GM10266 (cell line): Measurements from ENCODE around the gene TAPBPL.
A peak's percentile ranks its signal among the peaks of the same experiment; 100 is the strongest.
"Not testable (repeated sequence)": the region's sequence is repeated elsewhere in the genome, so short reads cannot be mapped to it uniquely, and the experiment has no call there.

Experiments
- DNase-seq: peaks from one replicate; pipeline ENCODE4 v3.0.0; 2012; ENCODE audit errors: extremely low spot score
- CTCF ChIP-seq: IDR thresholded peaks from 2 replicates; pipeline ENCODE4 v1.5.1; 2012; ENCODE audit warnings: mild to moderate bottlenecking, low read depth; ENCODE audit not compliant: control insufficient read depth, insufficient read depth; ENCODE audit errors: missing control alignments

Gene TAPBPL

GRCh38 chr12:6423267-6424007 lies 28.4 kb upstream of the TAPBPL start:
- peak; percentile 78 for DNase-seq
- peak; percentile 91 for TF ChIP-seq CTCF

GRCh38 chr12:6424008-6424347 lies 27.9 kb upstream of the TAPBPL start:
- no peak for TF ChIP-seq CTCF
- no peak for DNase-seq

GRCh38 chr12:6424866-6425265 lies 27.0 kb upstream of the TAPBPL start:
- no peak for TF ChIP-seq CTCF
- DNase-seq: no peak

- DNase-seq: peak; percentile 34
- no peak for TF ChIP-seq CTCF
Observed at GRCh38 chr12:6425590-6426531, 26.0 kb upstream of the TAPBPL start.

GRCh38 chr12:6426882-6427671 lies 24.8 kb upstream of the TAPBPL start:
- peak; percentile 72 for DNase-seq
- no peak for TF ChIP-seq CTCF

- not testable (repeated sequence) for DNase-seq
Observed at GRCh38 chr12:6427796-6428195, 24.0 kb upstream of the TAPBPL start.

- DNase-seq: no peak
- TF ChIP-seq CTCF: no peak
Observed at GRCh38 chr12:6428326-6428725, 23.5 kb upstream of the TAPBPL start.
